Colonic mucosa (tissue), 4 donors: Measurements from ENCODE around the gene UNC50. TPM values are rescaled to one million over a fixed set of nuclear protein-coding genes. Genes with fewer than 3 reads are reported as not detected.

Experiments used
- DNase-seq: peaks from one replicate; pipeline ENCODE4 v3.0.0-alpha.2; 2020
- H3K27ac ChIP-seq: fragments of 200-600 bp; one replicate; pipeline ENCODE4 v1.8.0; 2021
- H3K27me3 ChIP-seq: fragments of 200-600 bp; one replicate; pipeline ENCODE4 v1.8.0; 2021
- H3K36me3 ChIP-seq: fragments of 200-600 bp; one replicate; pipeline ENCODE4 v1.8.0; 2021
- H3K4me1 ChIP-seq: fragments of 200-600 bp; one replicate; pipeline ENCODE4 v1.8.0; 2021; ENCODE audit warnings: mild to moderate bottlenecking
- H3K4me3 ChIP-seq: fragments of 200-600 bp; one replicate; pipeline ENCODE4 v1.8.0; 2021
- H3K9ac ChIP-seq, 2 donors: one replicate each; pipeline ENCODE4 v1.7.0; 2013; ENCODE audit warnings: control low read depth in 2 of 2, low read depth in 2 of 2, low read length in 2 of 2
- H3K9me3 ChIP-seq: fragments of 200-600 bp; one replicate; pipeline ENCODE4 v1.8.0; 2021
- CTCF ChIP-seq: fragments of 200-600 bp; IDR thresholded peaks from one replicate; pipeline ENCODE4 v1.8.0; 2022; ENCODE audit warnings: antibody characterized with exemption, mild to moderate bottlenecking
- intact Hi-C: fragments of 100-400 bp; cut with DNase I; formaldehyde crosslinking; loops from one replicate; pipeline ENCODE4 v1.14.1; 2022
- total RNA-seq, 2 donors: library from RNA; stranded (reverse); fragmentation: NEBNext Ultra II Directional in 1 of 2; extraction: Animal tissue kit (Norgen Biotek cat#: 25700) in 1 of 2; gene quantifications; one replicate each; pipeline ENCODE4 v1.2.1, GENCODE V29; 2021
- donor health status: healthy.
- donor health status: DM: no; HTN: no; CAD: no.
- donor health status: DM: no; HTN: no; CAD: no.

UNC50 gene
- total RNA-seq, 2 donors from 2014 or later: 29.9 to 30.8 TPM

- no peak overlapping the region for H3K4me3 ChIP-seq
- no peaks in the 10 kb centered on the region for H3K27me3 ChIP-seq
- no peaks in the 10 kb centered on the region for H3K9me3 ChIP-seq
- no peak for DNase-seq
- peaks cover 14% of the 10 kb centered on the region for H3K4me1 ChIP-seq
- no peak overlapping the region for H3K9ac ChIP-seq
- H3K36me3 ChIP-seq: peaks cover 3% of the 10 kb centered on the region
- no peak for TF ChIP-seq CTCF
- intact Hi-C loops: no loop called here
- no peak overlapping the region for H3K27ac ChIP-seq
These were observed 5.8 kb downstream of the UNC50 start for GRCh38 chr2:98614024-98614739.

- no peak for TF ChIP-seq CTCF
- Histone ChIP-seq H3K9me3 (no peaks in the 10 kb centered on the region), H3K9ac (no peak overlapping the region), H3K27ac (no peak overlapping the region), H3K36me3 (peaks cover 3% of the 10 kb centered on the region), H3K27me3 (no peaks in the 10 kb centered on the region), H3K4me3 (no peak overlapping the region), H3K4me1 (peaks cover 3% of the 10 kb centered on the region)
- DNase-seq: no peak
- intact Hi-C loops: no loop called here
These were observed 7.1 kb downstream of the UNC50 start for GRCh38 chr2:98615481-98615880.

- Histone ChIP-seq H3K4me3 (no peak overlapping the region), H3K27ac (no peak overlapping the region), H3K9me3 (no peaks in the 10 kb centered on the region), H3K9ac (no peak overlapping the region), H3K4me1 (no peaks in the 10 kb centered on the region), H3K27me3 (no peaks in the 10 kb centered on the region), H3K36me3 (peaks cover 3% of the 10 kb centered on the region)
- TF ChIP-seq CTCF: no peak
- intact Hi-C loops: no loop called here
- no peak for DNase-seq
These were observed 8.8 kb downstream of the UNC50 start for GRCh38 chr2:98617149-98617548.

- Histone ChIP-seq H3K27ac (no peak overlapping the region), H3K9me3 (no peaks in the 10 kb centered on the region), H3K36me3 (no peaks in the 10 kb centered on the region), H3K9ac (no peak overlapping the region), H3K4me1 (no peaks in the 10 kb centered on the region), H3K27me3 (no peaks in the 10 kb centered on the region), H3K4me3 (no peak overlapping the region)
- no peak for DNase-seq
- no peak for TF ChIP-seq CTCF
- intact Hi-C loops: no loop called here
These were observed 15.3 kb downstream of the UNC50 start for GRCh38 chr2:98623657-98624056.

- TF ChIP-seq CTCF: no peak
- Histone ChIP-seq H3K36me3 (peaks cover 12% of the 10 kb centered on the region), H3K9me3 (no peaks in the 10 kb centered on the region), H3K27ac (no peak overlapping the region), H3K9ac (no peak overlapping the region), H3K4me3 (no peak overlapping the region), H3K4me1 (no peaks in the 10 kb centered on the region), H3K27me3 (no peaks in the 10 kb centered on the region)
- intact Hi-C loops: no loop called here
- DNase-seq: no peak
These were observed 24.0 kb downstream of the UNC50 start for GRCh38 chr2:98632351-98632750.
